Muscle of leg (tissue), 11 donors: ENCODE measurements around the gene CNTN5. TPM values are rescaled to one million over a fixed set of nuclear protein-coding genes. Genes with fewer than 3 reads are reported as not detected.

Experiments
- DNase-seq: peaks from one replicate; pipeline ENCODE4 v3.0.0; 2013
- H3K27ac ChIP-seq: one replicate; pipeline ENCODE4 v1.5.1; 2013; ENCODE audit warnings: mild to moderate bottlenecking, low read length, control low read depth
- H3K27me3 ChIP-seq: one replicate; pipeline ENCODE4 v1.6.1; 2013; ENCODE audit warnings: low read length; ENCODE audit not compliant: control insufficient read depth, insufficient read depth
- H3K36me3 ChIP-seq: one replicate; pipeline ENCODE4 v1.6.1; 2013; ENCODE audit warnings: low read length; ENCODE audit not compliant: control insufficient read depth, insufficient read depth
- H3K4me1 ChIP-seq: one replicate; pipeline ENCODE4 v1.6.1; 2013; ENCODE audit warnings: low read length; ENCODE audit not compliant: control insufficient read depth, insufficient read depth
- H3K4me3 ChIP-seq: one replicate; pipeline ENCODE4 v1.5.1; 2013; ENCODE audit warnings: low read length, control low read depth
- H3K9me3 ChIP-seq: replicated peaks from 2 replicates; pipeline ENCODE4 v1.6.1; 2013; ENCODE audit warnings: low read depth, low read length; ENCODE audit not compliant: control insufficient read depth
- WGBS: methylation state at CpG from one replicate; pipeline ENCODE4 v1.1.5; 2013; ENCODE audit warnings: missing lambda C conversion rate; ENCODE audit not compliant: insufficient coverage; 5-methylcytosine and 5-hydroxymethylcytosine counted together
- polyA plus RNA-seq, 8 donors: library from polyadenylated mRNA; unstranded; fragments of 120-200 nt; gene quantifications; one replicate each; pipeline versions ENCODE4 v1.2.1 to v1.2.3, GENCODE V29; 2013; ENCODE audit warnings: inconsistent platforms in 1 of 8, low replicate concordance in 1 of 8; ENCODE audit not compliant: insufficient read length in 8 of 8, insufficient read depth in 1 of 8
- total RNA-seq: library from RNA; stranded (reverse); fragments of 120-200 nt; gene quantifications from one replicate; pipeline ENCODE4 v1.2.4, GENCODE V29; 2013

The CNTN5 gene
- total and polyA plus RNA-seq, 9 donors: 3.2 to 9.9 (median 5.7) TPM

GRCh38 chr11:100182350-100182749, 1161.6 kb downstream of the CNTN5 start:
- no peak for DNase-seq
- no peak overlapping the region for H3K4me3 ChIP-seq
- H3K27me3 ChIP-seq: no peaks in the 10 kb centered on the region
- H3K36me3 ChIP-seq: no peaks in the 10 kb centered on the region
- no peaks in the 10 kb centered on the region for H3K9me3 ChIP-seq
- H3K27ac ChIP-seq: no peak overlapping the region
- H3K4me1 ChIP-seq: no peaks in the 10 kb centered on the region

DNA sequence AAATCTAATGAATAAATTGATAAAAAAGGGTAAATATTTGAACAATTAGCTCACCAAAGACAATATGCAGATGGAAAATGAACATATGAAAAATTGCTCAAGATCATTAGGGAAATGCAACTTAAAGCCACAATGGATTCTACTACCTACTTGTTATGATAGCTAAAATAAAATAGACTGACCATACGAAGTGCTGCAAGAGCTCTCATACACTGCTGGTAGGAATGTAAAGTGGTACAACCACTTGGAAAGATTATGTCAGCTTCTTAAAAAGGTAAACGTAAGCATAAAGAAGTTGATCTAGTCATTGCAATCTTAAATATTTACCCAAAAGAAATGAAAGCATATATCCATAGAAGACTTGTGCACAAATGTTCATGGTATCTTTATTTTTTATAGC, 1162.2 kb downstream of the CNTN5 start:
- Histone ChIP-seq H3K27me3 (no peaks in the 10 kb centered on the region), H3K9me3 (no peaks in the 10 kb centered on the region), H3K27ac (no peak overlapping the region), H3K4me3 (no peak overlapping the region), H3K4me1 (no peaks in the 10 kb centered on the region), H3K36me3 (no peaks in the 10 kb centered on the region)
- no peak for DNase-seq
- WGBS: no CpG with 5 or more reads among the region's 2 CpGs

DNA sequence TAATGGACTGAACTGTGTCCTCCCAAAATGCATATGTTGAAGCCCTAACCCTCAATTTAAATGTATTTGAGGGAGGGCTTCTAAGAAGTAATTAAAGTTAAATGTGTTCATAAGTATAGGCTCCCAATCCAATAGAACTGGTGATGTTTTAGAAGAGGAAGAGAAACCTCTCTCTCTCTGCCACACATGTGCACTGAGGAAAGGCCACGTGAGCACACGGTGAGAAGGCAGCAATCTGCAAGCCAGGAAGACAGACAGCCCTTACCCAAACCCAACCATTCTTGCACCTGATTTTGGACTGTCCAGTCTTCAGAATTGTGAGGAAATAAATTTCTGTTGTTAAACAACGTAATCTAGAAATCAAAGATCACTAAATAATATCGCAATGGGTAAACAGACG, 1164.8 kb downstream of the CNTN5 start:
- H3K4me3 ChIP-seq: no peak overlapping the region
- no peaks in the 10 kb centered on the region for H3K9me3 ChIP-seq
- no peaks in the 10 kb centered on the region for H3K36me3 ChIP-seq
- DNase-seq: no peak
- H3K4me1 ChIP-seq: no peaks in the 10 kb centered on the region
- H3K27me3 ChIP-seq: no peaks in the 10 kb centered on the region
- 86% methylated on average over 2 of the region's 5 CpGs for WGBS
- no peak overlapping the region for H3K27ac ChIP-seq

- WGBS: 86% methylated on average over 1 of the region's 6 CpGs
- no peak overlapping the region for H3K4me3 ChIP-seq
- no peaks in the 10 kb centered on the region for H3K36me3 ChIP-seq
- no peak for DNase-seq
- H3K27me3 ChIP-seq: no peaks in the 10 kb centered on the region
- H3K4me1 ChIP-seq: no peaks in the 10 kb centered on the region
- H3K27ac ChIP-seq: no peak overlapping the region
- no peaks in the 10 kb centered on the region for H3K9me3 ChIP-seq
These were observed 1167.5 kb downstream of the CNTN5 start for GRCh38 chr11:100188137-100188783.

- Histone ChIP-seq H3K9me3 (no peaks in the 10 kb centered on the region), H3K27me3 (no peaks in the 10 kb centered on the region), H3K27ac (no peak overlapping the region), H3K4me3 (no peak overlapping the region), H3K36me3 (no peaks in the 10 kb centered on the region), H3K4me1 (no peaks in the 10 kb centered on the region)
- WGBS: no CpG with 5 or more reads among the region's 3 CpGs
- DNase-seq: no peak
These were observed 1169.6 kb downstream of the CNTN5 start for GRCh38 chr11:100190395-100190794.

- no peak for DNase-seq
- H3K27ac ChIP-seq: no peak overlapping the region
- no CpG with 5 or more reads among the region's 1 CpG for WGBS
These were observed 1171.4 kb downstream of the CNTN5 start for GRCh38 chr11:100192181-100192580.

DNA sequence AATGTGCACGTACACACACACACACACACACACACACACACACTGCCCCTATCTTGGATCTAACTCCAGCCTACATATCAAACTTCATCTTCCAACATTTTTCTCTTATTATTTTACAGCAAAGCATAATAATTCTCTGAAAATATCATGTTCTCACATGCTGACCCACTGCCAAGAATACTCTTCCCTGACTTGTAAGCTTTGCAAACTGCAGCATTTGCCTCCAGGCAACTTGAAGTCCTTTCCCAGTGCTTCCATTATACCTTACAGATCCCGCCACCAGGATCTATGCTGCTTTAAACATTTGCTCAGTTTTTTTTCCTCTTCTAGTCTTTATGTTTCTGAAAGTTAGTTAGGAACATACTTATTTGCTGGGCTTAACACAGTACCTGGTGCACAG, 1183.0 kb downstream of the CNTN5 start:
- WGBS: 78% methylated on average over 1 of the region's 2 CpGs
- no peaks in the 10 kb centered on the region for H3K9me3 ChIP-seq
- H3K36me3 ChIP-seq: no peaks in the 10 kb centered on the region
- peak; percentile 44 for DNase-seq
- no peaks in the 10 kb centered on the region for H3K4me1 ChIP-seq
- no peak overlapping the region for H3K4me3 ChIP-seq
- no peaks in the 10 kb centered on the region for H3K27me3 ChIP-seq
- no peak overlapping the region for H3K27ac ChIP-seq

More at GRCh38 chr11:100192181-100192580, 1171.4 kb downstream of the CNTN5 start:
- Histone ChIP-seq H3K4me3 (no peak overlapping the region), H3K27me3 (no peaks in the 10 kb centered on the region), H3K36me3 (no peaks in the 10 kb centered on the region), H3K4me1 (no peaks in the 10 kb centered on the region), H3K9me3 (no peaks in the 10 kb centered on the region)

DNA sequence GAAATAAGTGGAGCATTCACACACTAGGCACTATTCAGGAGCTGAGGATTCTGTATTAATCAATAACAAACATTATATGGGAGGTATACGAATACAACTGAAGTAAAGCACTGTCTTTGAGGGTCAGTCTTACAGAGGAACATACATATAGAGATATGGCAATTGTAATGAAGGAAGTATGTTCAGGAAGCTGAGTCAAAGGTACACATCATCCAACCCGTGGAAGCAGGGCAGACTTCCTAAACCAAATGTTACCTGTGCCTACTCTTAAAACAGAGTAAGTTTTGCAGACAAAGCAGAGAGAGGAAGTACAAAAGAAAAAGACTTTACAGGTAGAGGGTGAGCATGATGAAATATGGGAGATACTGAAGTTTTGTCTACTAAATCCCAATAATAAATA, 1185.2 kb downstream of the CNTN5 start:
- H3K9me3 ChIP-seq: no peaks in the 10 kb centered on the region
- H3K27me3 ChIP-seq: no peaks in the 10 kb centered on the region
- H3K36me3 ChIP-seq: no peaks in the 10 kb centered on the region
- DNase-seq: no peak
- no peak overlapping the region for H3K4me3 ChIP-seq
- H3K27ac ChIP-seq: no peak overlapping the region
- no CpG with 5 or more reads among the region's 2 CpGs for WGBS
- H3K4me1 ChIP-seq: no peaks in the 10 kb centered on the region

DNA sequence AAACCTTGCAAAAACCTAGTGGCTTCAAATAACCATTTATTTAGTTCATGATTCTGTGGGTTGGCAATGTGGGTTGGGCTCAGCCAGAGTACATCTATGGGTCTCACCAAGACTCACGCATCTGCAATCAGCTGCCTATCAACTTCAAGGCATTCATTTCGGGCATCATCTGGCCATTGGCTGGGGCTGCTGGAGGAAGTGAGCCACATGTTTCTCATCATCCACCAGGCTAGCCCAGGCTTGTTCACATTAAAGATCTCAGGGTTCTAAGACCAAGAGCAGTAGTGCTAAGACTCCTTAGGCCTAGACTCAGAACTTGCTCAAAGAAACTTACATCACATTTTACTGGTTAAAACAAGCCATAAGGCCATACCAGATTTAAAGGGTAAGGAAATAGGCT, 1187.5 kb downstream of the CNTN5 start:
- no peak overlapping the region for H3K4me3 ChIP-seq
- H3K27ac ChIP-seq: no peak overlapping the region
- DNase-seq: no peak
- no peaks in the 10 kb centered on the region for H3K36me3 ChIP-seq
- WGBS: 87% methylated on average over 2 of the region's 2 CpGs
- H3K4me1 ChIP-seq: no peaks in the 10 kb centered on the region
- H3K9me3 ChIP-seq: no peaks in the 10 kb centered on the region
- no peaks in the 10 kb centered on the region for H3K27me3 ChIP-seq

GRCh38 chr11:100214791-100215190, 1194.0 kb downstream of the CNTN5 start:
- Histone ChIP-seq H3K27ac (no peak overlapping the region), H3K9me3 (no peaks in the 10 kb centered on the region), H3K4me1 (no peaks in the 10 kb centered on the region), H3K27me3 (no peaks in the 10 kb centered on the region), H3K36me3 (no peaks in the 10 kb centered on the region), H3K4me3 (no peak overlapping the region)
- no CpG with 5 or more reads among the region's 1 CpG for WGBS
- DNase-seq: no peak

GRCh38 chr11:100220801-100221200, 1200.1 kb downstream of the CNTN5 start:
- H3K4me1 ChIP-seq: no peaks in the 10 kb centered on the region
- no peaks in the 10 kb centered on the region for H3K27me3 ChIP-seq
- no peak overlapping the region for H3K27ac ChIP-seq
- WGBS: 46% methylated on average over 3 of the region's 3 CpGs
- H3K36me3 ChIP-seq: no peaks in the 10 kb centered on the region
- H3K4me3 ChIP-seq: no peak overlapping the region
- H3K9me3 ChIP-seq: no peaks in the 10 kb centered on the region
- no peak for DNase-seq
